GM18909 (cell line): ENCODE results near the gene SNX33.

Experiments
- ATAC-seq: cut with Tn5 transposase; IDR thresholded peaks from one replicate; pipeline ENCODE4 v1.9.1; 2021; ENCODE audit warnings: mild to moderate bottlenecking; ENCODE audit not compliant: unreplicated experiment, poor library complexity

The SNX33 gene

DNA sequence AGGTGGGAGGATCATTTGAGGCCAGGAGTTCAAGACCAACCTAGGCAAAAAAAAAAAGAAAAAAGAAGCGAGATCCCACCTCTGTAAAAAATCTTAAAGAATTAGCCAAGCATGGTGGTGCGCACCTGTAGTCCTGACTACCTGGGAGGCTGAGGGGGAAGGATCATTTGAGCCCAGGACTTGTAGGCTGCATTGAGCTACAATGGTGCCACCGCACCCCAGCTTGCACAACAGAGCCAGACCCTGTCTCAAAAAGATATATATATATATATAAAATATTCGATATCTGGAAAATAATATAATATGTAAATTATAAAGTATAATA lies 6.6 kb upstream of the SNX33 start:
- ATAC-seq = no peak

GRCh38 chr15:75641603-75642002 lies 6.1 kb upstream of the SNX33 start:
- no peak for ATAC-seq

- ATAC-seq = no peak
Measured at GRCh38 chr15:75644376-75644775, 3.3 kb upstream of the SNX33 start.

DNA sequence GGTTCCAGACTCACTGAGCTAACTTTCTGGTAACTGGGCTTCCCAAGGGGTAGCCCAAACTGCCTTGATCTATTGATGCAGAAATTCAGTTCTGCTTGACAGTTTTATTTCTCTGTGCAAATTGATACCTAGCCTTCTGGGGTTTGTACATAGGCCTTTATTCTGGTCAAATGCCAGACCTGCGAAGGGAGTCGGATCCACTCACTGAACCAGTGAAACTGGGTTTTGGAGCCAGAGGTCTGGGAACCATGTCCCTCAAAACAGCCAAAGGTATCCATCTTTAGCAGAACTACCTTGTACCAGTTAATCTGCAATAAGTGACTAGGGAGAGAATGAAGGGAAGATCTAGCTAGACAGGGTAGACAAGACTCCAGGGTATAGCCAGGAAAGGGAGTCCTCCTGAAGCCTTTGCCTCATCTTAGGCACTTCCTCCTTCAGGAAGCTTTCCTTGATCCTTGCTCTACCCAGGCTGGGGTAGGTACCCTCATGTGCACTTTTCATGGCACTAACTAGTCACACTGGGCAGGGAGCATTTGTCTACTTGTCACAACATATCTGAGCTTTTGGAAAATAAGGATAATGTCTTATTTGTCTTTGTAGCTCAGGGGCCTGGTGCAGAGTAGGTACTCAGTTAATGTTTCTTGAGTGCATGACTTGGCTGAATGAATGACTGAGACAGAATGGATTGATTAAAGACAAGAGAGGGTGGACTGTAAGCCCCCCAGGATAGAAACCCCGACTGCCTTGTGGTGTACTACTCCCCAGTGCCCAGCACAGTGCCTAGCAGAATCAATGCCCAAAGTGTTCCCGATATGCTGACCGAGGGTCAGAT lies 1.4 kb upstream of the SNX33 start:
- no peak for ATAC-seq

DNA sequence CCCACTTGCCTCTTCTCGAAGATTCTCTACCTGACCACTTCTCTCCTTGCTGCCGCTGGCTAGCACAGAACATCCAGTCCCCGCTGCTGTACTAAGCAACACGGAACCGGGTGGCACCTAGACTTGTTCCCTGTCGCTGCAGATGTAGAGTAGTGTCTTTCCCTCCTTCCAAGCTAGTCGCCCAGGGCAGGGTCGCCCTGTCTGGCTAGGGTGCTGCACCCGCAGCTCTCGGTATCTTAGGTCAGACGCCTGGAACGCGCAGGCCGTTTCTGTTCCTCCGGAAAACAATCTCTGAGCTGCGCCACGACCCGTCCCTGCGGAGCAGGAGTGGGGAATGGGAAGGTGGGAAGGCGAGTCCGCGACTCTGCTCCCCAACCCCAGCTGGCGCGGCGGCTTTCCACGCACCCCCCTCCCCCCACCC lies 758 bp upstream of the SNX33 start:
- no peak for ATAC-seq

DNA sequence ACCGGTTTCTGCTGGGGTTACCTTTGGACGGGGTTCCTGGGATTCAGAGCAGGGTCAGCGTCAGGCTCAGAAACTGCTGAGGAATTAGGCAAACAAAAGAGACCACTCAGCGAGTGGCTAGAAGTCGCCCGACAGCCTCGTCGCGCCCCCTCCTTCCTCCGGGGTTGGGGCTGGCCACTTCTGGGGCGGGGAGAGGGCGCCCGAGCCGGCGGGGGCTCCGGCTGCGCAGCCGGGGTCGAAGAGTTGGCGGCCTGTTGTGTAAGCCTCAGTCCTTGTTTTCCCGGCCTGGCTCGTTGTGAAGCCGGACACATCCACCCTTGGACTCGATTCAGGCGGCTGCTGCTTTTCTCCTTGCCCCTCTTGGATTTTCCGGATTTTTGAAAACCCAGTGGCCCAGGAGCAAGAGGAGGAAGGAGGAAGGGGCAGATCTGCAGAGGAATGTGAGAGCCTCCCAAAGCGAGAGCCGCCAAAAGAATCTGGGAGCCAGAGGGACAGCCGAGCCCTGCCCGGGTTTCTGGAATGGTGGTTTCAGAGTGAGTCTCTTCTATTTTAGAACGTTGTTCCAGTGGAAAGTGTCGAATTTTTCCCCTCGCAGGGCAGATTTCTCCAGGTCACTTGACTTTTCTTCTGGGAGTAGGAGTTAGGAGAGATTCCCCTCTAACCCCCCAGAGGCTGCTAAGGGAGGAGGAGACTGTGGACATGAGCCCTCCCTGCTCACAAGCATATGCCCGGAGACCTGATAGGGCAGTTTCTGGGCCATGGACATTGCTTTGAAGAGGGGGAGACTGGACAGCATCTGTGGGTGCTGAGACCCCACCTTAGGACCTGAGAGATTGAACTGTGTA lies 666 bp downstream of the SNX33 start:
- ATAC-seq = no peak

DNA sequence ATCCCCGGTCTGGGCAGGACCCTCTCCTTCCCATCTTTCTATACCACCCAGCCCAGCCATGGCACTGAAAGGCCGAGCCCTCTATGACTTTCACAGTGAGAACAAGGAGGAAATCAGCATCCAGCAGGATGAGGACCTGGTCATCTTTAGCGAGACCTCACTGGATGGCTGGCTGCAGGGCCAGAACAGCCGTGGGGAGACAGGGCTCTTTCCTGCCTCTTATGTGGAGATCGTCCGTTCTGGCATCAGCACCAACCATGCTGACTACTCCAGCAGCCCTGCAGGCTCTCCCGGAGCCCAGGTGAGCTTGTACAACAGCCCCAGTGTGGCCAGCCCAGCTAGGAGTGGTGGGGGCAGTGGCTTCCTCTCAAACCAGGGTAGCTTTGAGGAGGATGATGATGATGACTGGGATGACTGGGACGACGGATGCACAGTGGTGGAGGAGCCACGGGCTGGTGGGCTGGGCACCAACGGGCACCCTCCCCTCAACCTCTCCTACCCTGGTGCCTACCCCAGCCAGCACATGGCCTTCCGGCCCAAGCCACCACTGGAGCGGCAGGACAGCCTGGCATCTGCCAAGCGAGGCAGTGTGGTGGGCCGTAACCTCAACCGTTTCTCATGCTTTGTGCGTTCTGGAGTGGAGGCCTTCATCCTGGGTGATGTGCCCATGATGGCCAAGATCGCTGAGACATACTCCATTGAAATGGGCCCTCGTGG lies 1.5 kb downstream of the SNX33 start:
- ATAC-seq = no peak

DNA sequence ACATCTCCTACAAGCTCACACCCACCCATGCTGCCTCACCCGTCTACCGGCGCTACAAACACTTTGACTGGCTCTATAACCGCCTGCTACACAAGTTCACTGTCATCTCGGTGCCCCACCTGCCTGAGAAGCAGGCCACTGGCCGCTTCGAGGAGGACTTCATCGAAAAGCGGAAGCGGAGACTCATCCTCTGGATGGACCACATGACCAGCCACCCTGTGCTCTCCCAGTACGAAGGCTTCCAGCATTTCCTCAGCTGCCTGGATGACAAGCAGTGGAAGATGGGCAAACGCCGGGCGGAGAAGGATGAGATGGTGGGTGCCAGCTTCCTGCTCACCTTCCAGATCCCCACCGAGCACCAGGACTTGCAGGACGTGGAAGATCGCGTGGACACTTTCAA lies 2.1 kb downstream of the SNX33 start:
- no peak for ATAC-seq

- no peak for ATAC-seq
Measured at GRCh38 chr15:75650908-75651809, 3.4 kb downstream of the SNX33 start.

DNA sequence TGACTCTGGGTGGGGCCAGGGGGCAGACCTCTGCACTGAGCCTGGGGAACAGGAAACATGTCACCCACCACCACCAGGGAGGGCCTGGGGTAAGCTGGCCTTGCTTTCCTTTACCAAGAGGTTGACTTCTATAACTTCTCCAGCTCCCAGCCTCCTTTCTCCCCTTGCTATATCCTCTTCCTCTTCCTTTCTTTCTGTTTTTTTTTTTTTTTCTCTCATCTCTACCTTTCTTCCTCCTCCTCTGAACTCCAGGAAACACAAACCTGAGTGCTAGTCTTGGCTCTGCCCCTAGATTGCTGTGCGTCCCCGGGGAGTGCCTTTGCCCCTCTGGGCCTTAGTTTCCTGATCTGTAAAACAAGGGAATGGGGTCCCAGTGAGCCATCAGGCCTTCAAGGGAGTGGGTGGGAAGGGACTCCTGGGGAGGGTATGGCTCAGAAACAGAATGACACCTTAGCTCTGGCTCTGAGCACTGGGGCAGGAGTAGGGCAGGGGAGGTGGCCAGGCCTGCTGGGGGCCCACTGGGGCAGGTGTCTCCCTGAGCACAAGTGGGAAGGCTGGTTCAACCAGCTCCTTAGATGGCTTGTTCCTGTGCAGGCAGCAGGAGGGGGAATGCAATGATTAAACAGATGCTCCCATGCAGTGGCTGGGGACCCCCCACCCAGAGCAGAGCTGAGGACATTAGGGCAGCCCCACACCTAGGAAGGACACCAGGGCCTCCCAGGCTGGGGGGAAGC lies 4.3 kb downstream of the SNX33 start:
- no peak for ATAC-seq

- ATAC-seq = no peak
Measured at GRCh38 chr15:75653347-75653913, 5.7 kb downstream of the SNX33 start.

DNA sequence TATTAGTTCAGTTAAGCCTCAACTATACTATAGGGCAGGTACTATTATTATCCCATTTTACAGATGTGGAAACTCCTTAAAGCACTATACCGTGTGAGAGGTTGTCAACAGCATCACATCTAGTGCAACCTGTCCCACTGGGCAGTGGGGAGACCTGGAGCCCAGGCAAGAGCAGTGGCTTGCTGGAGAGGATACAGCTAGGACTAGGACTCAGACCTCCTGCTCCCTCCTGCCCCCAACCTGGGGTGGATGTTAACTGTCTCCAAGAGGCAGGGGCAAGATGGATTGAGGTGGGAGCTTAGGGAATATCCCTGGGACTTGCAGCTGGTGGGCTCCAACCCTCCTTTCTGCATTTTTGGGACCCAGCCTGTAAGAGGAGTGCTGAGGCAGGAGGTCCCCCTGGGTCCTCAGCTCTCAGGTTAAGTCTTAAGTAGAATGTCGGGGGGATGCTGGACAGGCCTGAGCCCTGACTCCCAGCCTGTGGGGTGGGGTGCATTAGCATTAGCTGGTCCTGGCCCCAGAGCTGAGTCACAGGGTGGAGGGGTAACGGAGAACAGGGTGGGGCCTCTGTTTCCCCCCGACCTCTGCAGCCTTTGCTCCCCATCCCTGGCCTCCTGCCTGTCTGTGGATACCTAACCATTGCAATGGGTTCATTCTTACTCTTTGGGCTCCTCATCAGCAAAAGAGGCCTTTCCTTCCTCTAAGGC lies 6.6 kb downstream of the SNX33 start:
- ATAC-seq = no peak

DNA sequence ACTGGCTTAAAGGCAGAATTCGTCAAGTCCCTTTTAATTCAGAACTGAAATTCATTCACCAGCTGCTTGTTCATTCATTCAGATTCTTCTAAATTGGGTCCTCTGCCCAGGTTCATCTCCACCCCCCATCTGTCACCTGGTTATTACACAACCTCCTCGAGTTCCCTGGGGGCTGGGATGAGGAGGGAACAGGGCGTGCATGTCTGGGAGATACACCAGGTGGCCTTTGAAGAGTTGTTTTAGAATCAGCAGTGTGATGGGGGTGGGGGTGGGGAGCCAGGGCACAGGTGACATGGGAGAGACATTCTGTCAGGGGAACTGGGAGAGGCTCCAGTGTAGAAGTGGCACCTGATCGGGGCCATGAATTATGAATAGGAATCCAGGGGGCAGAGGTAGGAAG lies 8.2 kb downstream of the SNX33 start:
- no peak for ATAC-seq

- ATAC-seq = no peak
Measured at GRCh38 chr15:75656331-75656730, 8.6 kb downstream of the SNX33 start.

- no peak for ATAC-seq
Measured at GRCh38 chr15:75656813-75657212, 9.1 kb downstream of the SNX33 start.

- no peak for ATAC-seq
Measured at GRCh38 chr15:75659141-75659771, 11.5 kb downstream of the SNX33 start.

DNA sequence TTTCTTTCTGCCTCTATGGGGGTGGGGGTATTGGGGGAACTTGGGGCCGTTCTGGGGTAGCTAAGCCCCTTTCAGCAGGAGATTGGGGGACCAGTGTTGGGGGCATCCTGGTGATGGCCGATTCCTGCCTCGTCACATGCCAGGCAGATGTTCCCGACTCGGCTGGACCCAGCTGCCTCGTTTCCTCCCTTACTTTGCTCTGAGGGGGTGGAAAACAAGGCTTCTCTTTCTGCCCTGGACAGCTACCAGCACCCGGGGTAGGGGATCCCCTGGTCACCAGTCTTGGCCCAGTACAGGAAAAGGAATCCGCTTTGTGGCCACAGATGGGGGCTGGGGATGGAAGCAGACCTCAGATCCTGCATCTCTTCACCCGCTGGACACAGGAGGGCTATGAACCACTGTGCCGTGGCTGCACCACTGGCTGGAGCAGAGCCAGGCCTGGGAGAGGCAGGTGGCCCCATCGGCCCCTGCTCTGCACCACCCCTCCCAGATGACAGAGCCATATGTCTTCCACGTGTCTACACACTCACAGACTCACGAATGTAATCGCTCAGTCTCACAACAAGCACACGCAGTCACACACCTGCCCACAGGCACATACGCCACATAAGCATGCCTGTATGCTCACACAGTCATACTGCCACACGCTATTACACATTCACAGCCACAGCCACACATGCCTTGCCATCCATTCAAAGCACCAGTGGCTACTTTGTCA lies 12.4 kb downstream of the SNX33 start:
- ATAC-seq = no peak
